ENCODE data around the gene VAV3. TPM values are rescaled to one million over a fixed set of nuclear protein-coding genes. Genes with fewer than 3 reads are reported as not detected.

VAV3 gene
- total RNA-seq, 1 donor from 2014 or later, result 0.12 TPM

GRCh38 chr1:107997866-107998265 lies 32.9 kb upstream of the VAV3 start:
- Mint-ChIP-seq H3K9me3 (ENCODE audit: low read depth) (no peaks in the 10 kb centered on the region), H3K4me3 (ENCODE audit: unreplicated experiment) (no peak overlapping the region), H3K36me3 (ENCODE audit: low read depth) (no peaks in the 10 kb centered on the region), H3K27ac (ENCODE audit: unreplicated experiment) (no peak overlapping the region), H3K27me3 (ENCODE audit: low read depth) (peaks cover 17% of the 10 kb centered on the region), H3K4me1 (ENCODE audit: low read depth) (peaks cover 10% of the 10 kb centered on the region)
- TF ChIP-seq CTCF (IDR thresholded peaks at IDR 0.05), result no peak
- no peak for DNase-seq (ENCODE audit: low spot score)

GRCh38 chr1:107993920-107994319 lies 28.9 kb upstream of the VAV3 start:
- Mint-ChIP-seq H3K36me3 (ENCODE audit: low read depth) (no peaks in the 10 kb centered on the region), H3K27me3 (ENCODE audit: low read depth) (peaks cover 24% of the 10 kb centered on the region), H3K27ac (ENCODE audit: unreplicated experiment) (no peak overlapping the region), H3K4me3 (ENCODE audit: unreplicated experiment) (no peak overlapping the region), H3K9me3 (ENCODE audit: low read depth) (peaks cover 2% of the 10 kb centered on the region), H3K4me1 (ENCODE audit: low read depth) (no peaks in the 10 kb centered on the region)
- DNase-seq (ENCODE audit: low spot score), result no peak
- no peak for TF ChIP-seq CTCF (IDR thresholded peaks at IDR 0.05)

- Mint-ChIP-seq H3K4me1 (ENCODE audit: low read depth) (no peaks in the 10 kb centered on the region), H3K36me3 (ENCODE audit: low read depth) (no peaks in the 10 kb centered on the region), H3K4me3 (ENCODE audit: unreplicated experiment) (no peak overlapping the region), H3K27ac (ENCODE audit: unreplicated experiment) (no peak overlapping the region), H3K27me3 (ENCODE audit: low read depth) (peaks cover 24% of the 10 kb centered on the region), H3K9me3 (ENCODE audit: low read depth) (peaks cover 2% of the 10 kb centered on the region)
- no peak for TF ChIP-seq CTCF (IDR thresholded peaks at IDR 0.05)
- no peak for DNase-seq (ENCODE audit: low spot score)
Measured at GRCh38 chr1:107992347-107992746, 27.4 kb upstream of the VAV3 start.

- no peak for DNase-seq (ENCODE audit: low spot score)
- Mint-ChIP-seq H3K4me1 (ENCODE audit: low read depth) (no peaks in the 10 kb centered on the region), H3K4me3 (ENCODE audit: unreplicated experiment) (no peak overlapping the region), H3K36me3 (ENCODE audit: low read depth) (peaks cover 2% of the 10 kb centered on the region), H3K27ac (ENCODE audit: unreplicated experiment) (no peak overlapping the region), H3K9me3 (ENCODE audit: low read depth) (peaks cover 2% of the 10 kb centered on the region), H3K27me3 (ENCODE audit: low read depth) (peaks cover 28% of the 10 kb centered on the region)
- no peak for TF ChIP-seq CTCF (IDR thresholded peaks at IDR 0.05)
Measured at GRCh38 chr1:107991371-107992066, 26.5 kb upstream of the VAV3 start.

- H3K27me3 Mint-ChIP-seq (ENCODE audit: low read depth), result peaks cover 26% of the 10 kb centered on the region
Measured at GRCh38 chr1:107990606-107991005, 25.6 kb upstream of the VAV3 start.

More at GRCh38 chr1:107990606-107991005, 25.6 kb upstream of the VAV3 start:
- Mint-ChIP-seq H3K36me3 (ENCODE audit: low read depth) (peaks cover 2% of the 10 kb centered on the region), H3K4me1 (ENCODE audit: low read depth) (no peaks in the 10 kb centered on the region), H3K9me3 (ENCODE audit: low read depth) (peaks cover 2% of the 10 kb centered on the region), H3K4me3 (ENCODE audit: unreplicated experiment) (no peak overlapping the region), H3K27ac (ENCODE audit: unreplicated experiment) (no peak overlapping the region)
- no peak for TF ChIP-seq CTCF (IDR thresholded peaks at IDR 0.05)
- no peak for DNase-seq (ENCODE audit: low spot score)
